H1 (cell line): ENCODE results near the gene SERPINB6. TPM values are rescaled to one million over a fixed set of nuclear protein-coding genes. Genes with fewer than 3 reads are reported as not detected.

ENCODE experiments used
- CTCF ChIA-PET: fragments of 300-600 bp; sonication (Branson Sonifier 250); formaldehyde crosslinking; loops from one replicate; lab custom pipeline; 2021; ENCODE audit not compliant: partially characterized antibody; lab: Charles Lee
- POLR2A ChIA-PET: fragments of 300-600 bp; sonication (Branson Sonifier 250); formaldehyde crosslinking; loops from one replicate; lab custom pipeline; 2021; ENCODE audit warnings: inconsistent platforms; ENCODE audit not compliant: partially characterized antibody; lab: Charles Lee
- DNase-seq, 2 experiments: peaks; one replicate each; pipeline versions ENCODE4 v3.0.0 to v3.0.0-alpha.2; 2010 to 2022; ENCODE audit warnings: low spot score in 2 of 2, low read depth in 1 of 2, mixed read lengths in 1 of 2
- FAIRE-seq: peaks from 2 replicates; lab custom pipeline; 2011; peaks lifted over from hg19 to GRCh38; lab: Jason Lieb, UNC
- H2AFZ ChIP-seq: 2 replicates; pipeline ENCODE4 v1.8.1; 2012; ENCODE audit warnings: low read length, inconsistent platforms
- H2AK5ac ChIP-seq: 2 replicates; pipeline ENCODE4 v1.6.1; 2013; ENCODE audit warnings: low read depth, low read length
- H2BK120ac ChIP-seq: replicated peaks from 2 replicates; pipeline ENCODE3; 2013; ENCODE audit warnings: low read depth, low read length, inconsistent platforms
- H2BK12ac ChIP-seq: 2 replicates; pipeline ENCODE4 v1.6.1; 2013; ENCODE audit warnings: low read depth, low read length
- H2BK15ac ChIP-seq: 2 replicates; pipeline ENCODE4 v1.6.1; 2013; ENCODE audit warnings: low read length
- H2BK20ac ChIP-seq: 2 replicates; pipeline ENCODE4 v1.6.1; 2013; ENCODE audit warnings: low read length
- H2BK5ac ChIP-seq: 2 replicates; pipeline ENCODE4 v1.6.1; 2013; ENCODE audit warnings: low read depth, low read length
- H3K14ac ChIP-seq: 2 replicates; pipeline ENCODE4 v1.6.1; 2013; ENCODE audit warnings: inconsistent platforms; ENCODE audit not compliant: insufficient read length
- H3K18ac ChIP-seq: 2 replicates; pipeline ENCODE4 v1.6.1; 2013; ENCODE audit warnings: low read length; ENCODE audit errors: extremely low read depth
- H3K23ac ChIP-seq: 2 replicates; pipeline ENCODE4 v1.6.1; 2013; ENCODE audit warnings: inconsistent platforms; ENCODE audit not compliant: insufficient read length
- H3K23me2 ChIP-seq: 2 replicates; pipeline ENCODE4 v1.6.1; 2013; ENCODE audit warnings: low read depth, low read length
- H3K27ac ChIP-seq: 2 replicates; pipeline ENCODE4 v1.6.1; 2011; ENCODE audit warnings: low read depth, low read length, inconsistent platforms
- H3K27me3 ChIP-seq, 4 experiments: replicated peaks in 1 of 4; 1 replicate in 1 of 4; 2 replicates in 3 of 4; pipeline versions ENCODE4 v1.6.1 to v1.8.1; 2011 to 2013; ENCODE audit warnings: low read length in 3 of 4, mild to moderate bottlenecking in 3 of 4, inconsistent platforms in 2 of 4, mixed read lengths in 2 of 4, moderate library complexity in 1 of 4; ENCODE audit not compliant: control insufficient read depth in 3 of 4, insufficient read depth in 3 of 4; ENCODE audit errors: extremely low read depth in 1 of 4
- H3K36me3 ChIP-seq, 4 experiments: 2 replicates each; pipeline versions ENCODE4 v1.6.1 to v1.8.1; 2011 to 2013; ENCODE audit warnings: mild to moderate bottlenecking in 4 of 4, low read length in 3 of 4, moderate library complexity in 2 of 4, control low read depth in 1 of 4, inconsistent platforms in 1 of 4; ENCODE audit not compliant: insufficient read depth in 4 of 4, control insufficient read depth in 2 of 4
- H3K4ac ChIP-seq: replicated peaks from 2 replicates; pipeline ENCODE3; 2013; ENCODE audit warnings: low read length, low read depth, mixed read lengths, inconsistent platforms; ENCODE audit not compliant: insufficient read length
- H3K4me1 ChIP-seq, 4 experiments: replicated peaks in 1 of 4; 1 replicate in 1 of 4; 2 replicates in 3 of 4; pipeline versions ENCODE4 v1.6.1 to v1.8.1; 2011 to 2013; ENCODE audit warnings: low read length in 3 of 4, inconsistent platforms in 2 of 4, mixed read lengths in 1 of 4; ENCODE audit not compliant: insufficient read depth in 4 of 4, control insufficient read depth in 3 of 4
- H3K4me2 ChIP-seq, 2 experiments: 2 replicates each; pipeline versions ENCODE4 v1.6.1 to v1.8.1; 2011 to 2013; ENCODE audit warnings: low read depth in 2 of 2, low read length in 2 of 2, control low read depth in 1 of 2, inconsistent platforms in 1 of 2, mild to moderate bottlenecking in 1 of 2; ENCODE audit not compliant: insufficient read depth in 1 of 2
- H3K4me3 ChIP-seq, 4 experiments: fragments of 200-600, 300-600 bp in 1 of 4; sonication (generic), shearing (Covaris generic), sonication (Bioruptor Twin) in 1 of 4; 2 replicates each; pipeline versions ENCODE4 v1.5.1 to v1.8.1; 2011 to 2016; ENCODE audit warnings: low read length in 4 of 4, low read depth in 3 of 4, control low read depth in 2 of 4, inconsistent platforms in 2 of 4, mild to moderate bottlenecking in 2 of 4, mixed read lengths in 1 of 4, moderate library complexity in 1 of 4; ENCODE audit not compliant: insufficient read depth in 2 of 4; ENCODE audit errors: extremely low read depth in 1 of 4
- H3K56ac ChIP-seq: replicated peaks from 2 replicates; pipeline ENCODE3; 2013; ENCODE audit warnings: low read depth, mild to moderate bottlenecking, mixed read lengths, low read length, inconsistent platforms; ENCODE audit not compliant: insufficient read length
- H3K79me1 ChIP-seq: 2 replicates; pipeline ENCODE4 v1.6.1; 2013; ENCODE audit warnings: low read depth, low read length, control low read depth
- H3K79me2 ChIP-seq, 2 experiments: 2 replicates each; pipeline versions ENCODE4 v1.6.1 to v1.8.1; 2012 to 2013; ENCODE audit warnings: low read length in 2 of 2, mild to moderate bottlenecking in 2 of 2, inconsistent platforms in 1 of 2; ENCODE audit not compliant: insufficient read depth in 2 of 2, control insufficient read depth in 1 of 2
- H3K9ac ChIP-seq, 4 experiments: replicated peaks in 1 of 4; 1 replicate in 1 of 4; 2 replicates in 3 of 4; pipeline versions ENCODE4 v1.6.1 to v1.8.1; 2011 to 2013; ENCODE audit warnings: low read depth in 3 of 4, low read length in 3 of 4, control low read depth in 2 of 4, mild to moderate bottlenecking in 2 of 4, moderate library complexity in 2 of 4, inconsistent platforms in 1 of 4; ENCODE audit errors: extremely low read depth in 1 of 4
- H3K9me3 ChIP-seq, 2 experiments: 2 replicates each; pipeline versions ENCODE4 v1.6.1 to v1.8.1; 2012 to 2013; ENCODE audit warnings: mild to moderate bottlenecking in 2 of 2, moderate library complexity in 2 of 2, control low read depth in 1 of 2, inconsistent platforms in 1 of 2, low read depth in 1 of 2, low read length in 1 of 2, mixed read lengths in 1 of 2; ENCODE audit not compliant: insufficient read depth in 2 of 2
- H4K20me1 ChIP-seq, 2 experiments: replicated peaks in 1 of 2; 2 replicates each; pipeline versions ENCODE3 to v1.8.1; 2011 to 2013; ENCODE audit warnings: inconsistent platforms in 2 of 2, low read length in 2 of 2, mild to moderate bottlenecking in 1 of 2; ENCODE audit not compliant: insufficient read depth in 2 of 2, control insufficient read depth in 1 of 2
- H4K5ac ChIP-seq: 2 replicates; pipeline ENCODE4 v1.6.1; 2013; ENCODE audit warnings: low read length, low read depth, mixed read lengths, inconsistent platforms; ENCODE audit not compliant: insufficient read length
- H4K8ac ChIP-seq: 2 replicates; pipeline ENCODE4 v1.8.0; 2013; ENCODE audit warnings: mild to moderate bottlenecking, moderate library complexity, low read length, inconsistent platforms; ENCODE audit not compliant: insufficient read depth; ENCODE audit errors: extremely low read depth
- H4K91ac ChIP-seq: replicated peaks from 2 replicates; pipeline ENCODE3; 2013; ENCODE audit warnings: low read length, mixed read lengths, inconsistent platforms; ENCODE audit not compliant: insufficient read length
- ATF3 ChIP-seq: IDR thresholded peaks from 2 replicates; pipeline ENCODE4 v1.6.1; 2011; ENCODE audit warnings: low read depth, mild to moderate bottlenecking, low read length; ENCODE audit not compliant: insufficient read depth
- CTCF ChIP-seq, 3 experiments: IDR thresholded peaks; 1 replicate in 2 of 3; 2 replicates in 1 of 3; pipeline versions ENCODE4 v1.5.1 to v1.6.1; 2011; ENCODE audit warnings: low read length in 3 of 3, mild to moderate bottlenecking in 3 of 3, inconsistent platforms in 2 of 3, low read depth in 1 of 3, moderate library complexity in 1 of 3; ENCODE audit not compliant: insufficient read depth in 1 of 3; ENCODE audit errors: control extremely low read depth in 1 of 3
- GABPA ChIP-seq: IDR thresholded peaks from 2 replicates; pipeline ENCODE4 v1.6.1; 2011; ENCODE audit warnings: mild to moderate bottlenecking, low read length, moderate library complexity, borderline replicate concordance; ENCODE audit not compliant: insufficient read depth
- HDAC6 ChIP-seq: IDR thresholded peaks from one replicate; pipeline ENCODE4 v1.7.1; 2012; ENCODE audit warnings: low read depth, mild to moderate bottlenecking, inconsistent platforms, low read length, moderate library complexity
- POLR2AphosphoS5 ChIP-seq: IDR thresholded peaks from 2 replicates; pipeline ENCODE4 v1.6.1; 2011; ENCODE audit warnings: low read depth, low read length
- RFX5 ChIP-seq: IDR thresholded peaks from 2 replicates; pipeline ENCODE4 v1.6.1; 2011; ENCODE audit warnings: low read depth, low read length, improper control_type of control experiment, borderline replicate concordance
- SIN3A ChIP-seq, 2 experiments: IDR thresholded peaks in 1 of 2; conservative IDR thresholded peaks in 1 of 2; 2 replicates each; pipeline ENCODE4 v1.6.1; 2011 to 2012; ENCODE audit warnings: low read length in 2 of 2, improper control_type of control experiment in 1 of 2, low read depth in 1 of 2, mild to moderate bottlenecking in 1 of 2
- SP2 ChIP-seq: IDR thresholded peaks from 2 replicates; pipeline ENCODE4 v1.6.1; 2012; ENCODE audit warnings: mild to moderate bottlenecking, low read length, inconsistent platforms
- TBP ChIP-seq: IDR thresholded peaks from 2 replicates; pipeline ENCODE4 v1.6.1; 2011; ENCODE audit warnings: low read depth, low read length, improper control_type of control experiment
- TCF12 ChIP-seq: IDR thresholded peaks from 2 replicates; pipeline ENCODE4 v1.6.1; 2011; ENCODE audit warnings: low read depth, mild to moderate bottlenecking, low read length
- TEAD4 ChIP-seq: IDR thresholded peaks from 2 replicates; pipeline ENCODE4 v1.6.1; 2012; ENCODE audit warnings: low read depth, low read length, inconsistent platforms, mixed read lengths
- WGBS, 2 experiments: shearing (Covaris generic) in 1 of 2; methylation state at CpG; one replicate each; pipeline versions ENCODE4 v1.1.6 to v1.1.7; 2013 to 2015; ENCODE audit warnings: low lambda C conversion rate in 2 of 2, mixed read lengths in 2 of 2, inconsistent platforms in 1 of 2, low coverage in 1 of 2, missing lambda C conversion rate in 1 of 2; ENCODE audit not compliant: insufficient replicate concordance in 2 of 2, insufficient coverage in 1 of 2, insufficient read length in 1 of 2; ENCODE audit errors: extremely low coverage in 1 of 2, missing lambda C conversion rate in 1 of 2; 5-methylcytosine and 5-hydroxymethylcytosine counted together
- polyA plus RNA-seq, 7 experiments: library from polyadenylated mRNA; depleted of rRNA in 3 of 7; stranded (reverse) in 5 of 7; unstranded in 2 of 7; fragments of >200 nt in 5 of 7; fragments of 200-250 nt in 2 of 7; gene quantifications; 1 replicate in 5 of 7; 2 replicates in 1 of 7; 4 replicates in 1 of 7; pipeline versions ENCODE4 v1.2.1 to v1.2.3, GENCODE V29; 2011 to 2013; ENCODE audit warnings: missing spikeins in 2 of 7, mixed read lengths in 2 of 7
- total RNA-seq: library from RNA; stranded (reverse); fragmentation: NEBNext Ultra II Directional; extraction: Animal tissue kit (Norgen Biotek cat#: 25700); gene quantifications from 2 replicates; pipeline ENCODE4 v1.2.1, GENCODE V29; 2021

The SERPINB6 gene
- total and polyA plus RNA-seq, 2 of the 8 experiments (the other 6 are each of a cell fraction or from before 2014, with no cell fraction given), result 27.2 to 29.4 TPM

GRCh38 chr6:2937627-2938003 lies 33.8 kb downstream of the SERPINB6 start:
- Histone ChIP-seq H3K79me1 (no peaks in the 10 kb centered on the region), H3K4ac (no peak overlapping the region), H2BK20ac (no peak overlapping the region), H3K56ac (no peak overlapping the region), H4K20me1 (no peaks in the 10 kb centered on the region), H3K14ac (no peak overlapping the region), H3K79me2 (no peaks in the 10 kb centered on the region), H3K36me3 (no peaks in the 10 kb centered on the region), H4K91ac (no peak overlapping the region), H3K23me2 (no peaks in the 10 kb centered on the region), H2AK5ac (no peak overlapping the region), H3K4me3 (no peak overlapping the region), H3K27me3 (no peaks in the 10 kb centered on the region; a peak in 1 of 7 replicates), H3K4me1 (peaks cover 0 to 2% (median 0%) of the 10 kb centered on the region in 4 experiments; a peak in 2 of 7 replicates), H3K27ac (no peak overlapping the region), H3K23ac (no peak overlapping the region), H4K8ac (no peak overlapping the region), H3K9ac (no peak overlapping the region), H3K9me3 (no peaks in the 10 kb centered on the region; a peak in 2 of 4 replicates), H2BK15ac (no peak overlapping the region), H3K4me2 (no peak overlapping the region)
- DNase-seq, result peak in 1 of 2 experiments; percentile 24
- no peak for TF ChIP-seq GABPA
- no peak for TF ChIP-seq SP2
- TF ChIP-seq TCF12, result no peak
- no peak for TF ChIP-seq ATF3
- no peak for TF ChIP-seq HDAC6
- no peak for TF ChIP-seq SIN3A (conservative IDR thresholded peaks at IDR 0.05 in 1 of 2, IDR thresholded peaks at IDR 0.05 in 1 of 2; ENCODE audit: low read depth in 1 of 2, low read length in 2 of 2)
- TF ChIP-seq RFX5, result no peak
- TF ChIP-seq CTCF (IDR thresholded peaks at IDR 0.05; ENCODE audit: control extremely low read depth in 1 of 3, insufficient read depth in 1 of 3, low read depth in 1 of 3, low read length in 3 of 3), result no peak
- no peak for TF ChIP-seq POLR2AphosphoS5
- no peak for TF ChIP-seq TBP
- no peak for TF ChIP-seq TEAD4
- TF ChIP-seq, all 59 proteins: peak for 0
- H3K18ac ChIP-seq, result no peak overlapping the region
- ChIA-PET POLR2A (interaction anchor here (1.0 to 1.2 kb wide), 2 partner anchors 67 to 105 kb away, joined by 3 read pairs; no protein-coding TSS in a partner anchor), CTCF (interaction anchor here (1.0 to 17.1 kb wide), 6 partner anchors 12 to 146 kb away, joined by 3 to 293 read pairs (median 19); partner anchors contain the start of gene SERPINB1)
- H2AFZ ChIP-seq, result 0 out of 2 replicates have a peak overlapping the region, but pooled peaks have one; percentile 26
- H2BK12ac ChIP-seq, result peak overlapping the region; percentile 85; the same call in 1 of the 2 replicates
- no peak for FAIRE-seq
- no peak overlapping the region for H2BK5ac ChIP-seq
- H2BK120ac ChIP-seq, result no peak overlapping the region
- H4K5ac ChIP-seq, result no peak overlapping the region
- WGBS, 2 experiments, result 88% methylated on average over 3 of the region's 3 CpGs; no CpG with 5 or more reads in 1 of the 2 experiments
